Tibial nerve (tissue), 4 donors: ENCODE results near the gene VIPR2.

Experiments
- EP300 ChIP-seq, 2 donors: sonication (generic); formaldehyde crosslinking; IDR thresholded peaks; one replicate each; pipeline ENCODE4 v1.6.1; 2017; ENCODE audit warnings: antibody characterized with exemption in 2 of 2, mild to moderate bottlenecking in 1 of 2
- POLR2A ChIP-seq, 2 donors: fragments of 450-650 bp; IDR thresholded peaks; one replicate each; pipeline ENCODE4 v1.6.1; 2017; ENCODE audit warnings: antibody characterized with exemption in 2 of 2, mild to moderate bottlenecking in 2 of 2, moderate library complexity in 2 of 2
- TF ChIP-seq, protein P1 (sequence below), 5 experiments: fragments of 200-600 bp in 3 of 5; fragments of 450-650 bp in 2 of 5; sonication (generic) in 3 of 5; IDR thresholded peaks; one replicate each; pipeline ENCODE4 v1.5.1; 2016 to 2019; ENCODE audit warnings: antibody characterized with exemption in 5 of 5, mild to moderate bottlenecking in 3 of 5, moderate library complexity in 2 of 5

DNA sequence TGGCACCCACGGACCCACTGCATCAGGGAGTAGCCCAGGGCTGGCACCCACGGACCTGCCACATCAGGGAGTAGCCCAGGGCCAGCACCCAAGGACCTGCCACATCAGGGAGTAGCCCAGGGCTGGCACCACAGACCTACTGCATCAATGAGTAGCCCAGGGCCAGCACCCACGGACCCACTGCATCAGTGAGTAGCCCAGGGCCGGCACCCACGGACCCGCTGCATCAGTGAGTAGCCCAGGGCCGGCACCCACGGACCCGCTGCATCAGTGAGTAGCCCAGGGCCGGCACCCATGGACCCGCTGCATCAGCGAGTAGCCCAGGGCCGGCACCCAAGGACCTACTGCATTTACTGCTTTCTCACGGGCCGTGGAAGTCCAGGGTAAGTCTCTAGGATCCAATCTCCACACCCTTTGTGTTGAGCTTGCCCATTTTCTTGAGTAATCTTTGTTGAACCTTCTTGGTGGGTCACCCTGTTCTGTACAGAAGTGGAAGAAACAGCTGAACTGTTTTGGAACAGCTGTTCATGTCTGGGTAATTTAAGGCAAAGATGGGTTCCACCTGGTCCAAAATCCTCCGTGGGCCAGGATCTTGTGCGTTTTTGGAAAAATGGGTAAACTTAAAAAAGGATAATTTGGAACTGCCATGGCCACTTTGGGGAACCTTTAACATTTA lies 69.0 kb downstream of the VIPR2 start:
- TF ChIP-seq EP300 (IDR thresholded peaks at IDR 0.05), result no peak
- TF ChIP-seq, protein P1, sequence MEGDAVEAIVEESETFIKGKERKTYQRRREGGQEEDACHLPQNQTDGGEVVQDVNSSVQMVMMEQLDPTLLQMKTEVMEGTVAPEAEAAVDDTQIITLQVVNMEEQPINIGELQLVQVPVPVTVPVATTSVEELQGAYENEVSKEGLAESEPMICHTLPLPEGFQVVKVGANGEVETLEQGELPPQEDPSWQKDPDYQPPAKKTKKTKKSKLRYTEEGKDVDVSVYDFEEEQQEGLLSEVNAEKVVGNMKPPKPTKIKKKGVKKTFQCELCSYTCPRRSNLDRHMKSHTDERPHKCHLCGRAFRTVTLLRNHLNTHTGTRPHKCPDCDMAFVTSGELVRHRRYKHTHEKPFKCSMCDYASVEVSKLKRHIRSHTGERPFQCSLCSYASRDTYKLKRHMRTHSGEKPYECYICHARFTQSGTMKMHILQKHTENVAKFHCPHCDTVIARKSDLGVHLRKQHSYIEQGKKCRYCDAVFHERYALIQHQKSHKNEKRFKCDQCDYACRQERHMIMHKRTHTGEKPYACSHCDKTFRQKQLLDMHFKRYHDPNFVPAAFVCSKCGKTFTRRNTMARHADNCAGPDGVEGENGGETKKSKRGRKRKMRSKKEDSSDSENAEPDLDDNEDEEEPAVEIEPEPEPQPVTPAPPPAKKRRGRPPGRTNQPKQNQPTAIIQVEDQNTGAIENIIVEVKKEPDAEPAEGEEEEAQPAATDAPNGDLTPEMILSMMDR (IDR thresholded peaks at IDR 0.05), result no peak
- TF ChIP-seq POLR2A (IDR thresholded peaks at IDR 0.05), result no peak
